ENCODE data around the gene HERPUD2. TPM values are rescaled to one million over a fixed set of nuclear protein-coding genes. Genes with fewer than 3 reads are reported as not detected.
"Not testable (repeated sequence)": the region's sequence is repeated elsewhere in the genome, so short reads cannot be mapped to it uniquely, and the experiment has no call there.

Gene HERPUD2
- total and polyA plus RNA-seq, 2 donors, result 11.9 to 20.7 TPM

DNA sequence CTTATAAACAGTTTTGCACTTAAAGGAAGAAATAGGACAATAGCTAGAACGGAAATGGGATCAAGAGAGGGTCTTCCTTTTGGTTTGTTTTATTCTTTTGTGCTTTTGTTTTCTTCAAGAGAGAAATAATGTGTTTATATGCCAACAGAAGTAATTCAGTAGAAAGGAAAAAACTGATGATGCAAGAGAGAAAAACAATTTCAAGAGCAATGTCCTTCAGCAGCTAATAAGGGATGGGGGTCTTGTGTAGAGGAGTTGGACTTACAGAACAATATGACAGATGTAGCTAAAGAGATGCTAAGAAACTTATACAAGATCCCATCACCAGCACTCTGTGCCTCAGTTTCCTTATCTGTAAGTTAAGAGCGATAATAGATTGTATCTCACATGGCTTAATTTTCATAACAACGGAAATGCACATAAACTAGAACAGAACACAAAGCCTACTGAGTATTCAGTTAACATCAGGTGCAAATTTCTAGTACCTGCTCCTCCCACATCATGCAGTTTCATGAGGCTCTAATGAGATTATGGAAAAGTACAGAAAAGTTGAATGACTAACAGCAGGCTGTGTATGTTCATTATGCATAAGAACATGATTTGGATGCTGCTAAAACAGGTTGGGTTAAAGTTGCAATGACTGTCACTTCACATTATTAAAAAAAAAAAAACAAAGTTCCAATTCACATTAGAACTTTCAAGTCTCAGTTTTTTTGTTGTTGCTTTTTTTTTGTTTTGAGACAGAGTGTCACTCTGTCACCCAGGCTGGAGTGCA lies 17.2 kb downstream of the HERPUD2 start:
- Histone ChIP-seq H3K36me3 (ENCODE audit: control insufficient read depth in 2 of 2, insufficient read depth in 2 of 2, low read length in 1 of 2) (no peaks in the 10 kb centered on the region), H3K4me3 (ENCODE audit: low read length in 2 of 2) (no peak overlapping the region), H3K27me3 (ENCODE audit: control insufficient read depth in 2 of 2, insufficient read depth in 1 of 2, low read length in 1 of 2) (no peaks in the 10 kb centered on the region), H3K27ac (ENCODE audit: low read depth in 1 of 2, low read length in 1 of 2) (no peak overlapping the region), H3K9me3 (ENCODE audit: control insufficient read depth in 2 of 2, insufficient read depth in 1 of 2, low read length in 1 of 2) (no peaks in the 10 kb centered on the region), H3K4me1 (ENCODE audit: control insufficient read depth in 2 of 2, insufficient read depth in 2 of 2, low read length in 2 of 2) (peaks cover 8 to 10% of the 10 kb centered on the region in 2 donors)
- DNase-seq (ENCODE audit: low read depth in 6 of 9, low spot score in 9 of 9), result no peak
- WGBS, result 96% methylated on average over 3 of the region's 3 CpGs

DNA sequence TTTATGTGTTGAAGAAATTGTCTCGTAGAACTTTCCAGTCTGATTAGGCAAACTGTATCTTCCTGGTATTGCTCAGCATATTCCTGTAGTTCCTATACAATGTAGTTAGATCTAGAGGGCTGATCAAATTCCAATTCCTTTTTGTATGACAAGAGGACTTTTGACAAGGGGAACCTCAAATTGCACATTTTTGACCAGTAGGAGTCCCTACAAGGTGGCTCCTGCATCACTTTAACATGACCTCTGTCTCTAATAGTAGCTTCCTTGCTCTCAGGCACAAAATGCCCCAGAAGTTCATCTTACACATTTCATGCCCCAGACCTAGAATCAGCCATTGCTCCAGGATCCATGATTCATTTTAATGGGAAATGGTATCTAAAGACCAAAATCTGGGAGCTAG lies 18.7 kb downstream of the HERPUD2 start:
- Histone ChIP-seq H3K4me3 (ENCODE audit: low read length in 2 of 2) (no peak overlapping the region), H3K9me3 (ENCODE audit: control insufficient read depth in 2 of 2, insufficient read depth in 1 of 2, low read length in 1 of 2) (no peaks in the 10 kb centered on the region), H3K4me1 (ENCODE audit: control insufficient read depth in 2 of 2, insufficient read depth in 2 of 2, low read length in 2 of 2) (peaks cover 8 to 10% of the 10 kb centered on the region in 2 donors), H3K27me3 (ENCODE audit: control insufficient read depth in 2 of 2, insufficient read depth in 1 of 2, low read length in 1 of 2) (no peaks in the 10 kb centered on the region), H3K27ac (ENCODE audit: low read depth in 1 of 2, low read length in 1 of 2) (no peak overlapping the region), H3K36me3 (ENCODE audit: control insufficient read depth in 2 of 2, insufficient read depth in 2 of 2, low read length in 1 of 2) (no peaks in the 10 kb centered on the region)
- 97% methylated on average over 1 of the region's 1 CpG for WGBS
- no peak for DNase-seq (ENCODE audit: low read depth in 6 of 9, low spot score in 9 of 9)

DNA sequence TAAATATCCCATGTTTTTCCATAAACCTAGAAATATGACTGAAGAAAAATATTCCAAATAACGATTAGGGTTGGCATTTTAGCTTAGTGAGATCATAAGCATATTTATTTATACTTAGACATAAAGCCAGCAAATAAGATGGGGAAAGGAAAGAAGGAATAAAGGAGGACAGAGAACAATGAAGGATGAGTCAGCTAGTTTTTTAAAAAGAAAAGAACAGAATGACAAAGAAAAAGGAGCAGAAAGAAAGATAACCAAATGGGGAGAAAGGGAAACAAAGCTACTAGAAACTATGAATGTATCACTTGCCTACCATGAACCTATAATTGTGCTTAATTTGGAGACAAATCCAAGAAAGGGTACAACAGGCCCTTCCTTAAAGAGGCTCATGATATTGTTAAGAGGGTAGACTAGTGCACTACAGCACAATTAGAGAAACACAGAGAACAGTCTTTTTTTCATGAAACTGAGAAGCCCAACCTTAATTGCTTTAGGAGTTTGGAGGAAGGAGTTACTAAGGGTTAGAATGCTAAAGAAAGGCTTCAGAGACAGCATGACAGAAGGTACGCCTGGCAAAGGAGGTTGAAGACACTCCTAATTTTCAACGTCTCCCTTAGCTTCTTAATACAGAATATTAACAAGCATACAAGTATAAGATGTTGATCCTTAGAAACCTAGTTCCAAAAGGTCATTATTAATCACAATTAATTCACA lies 23.9 kb downstream of the HERPUD2 start:
- no peaks in the 10 kb centered on the region for H3K27me3 ChIP-seq (ENCODE audit: control insufficient read depth in 2 of 2, insufficient read depth in 1 of 2, low read length in 1 of 2)
- WGBS, result 98% methylated on average over 3 of the region's 3 CpGs
- peaks cover 11 to 18% of the 10 kb centered on the region in 2 donors for H3K36me3 ChIP-seq (ENCODE audit: control insufficient read depth in 2 of 2, insufficient read depth in 2 of 2, low read length in 1 of 2)
- no peak overlapping the region for H3K4me3 ChIP-seq (ENCODE audit: low read length in 2 of 2)
- no peak for DNase-seq (ENCODE audit: low read depth in 6 of 9, low spot score in 9 of 9)
- H3K4me1 ChIP-seq (ENCODE audit: control insufficient read depth in 2 of 2, insufficient read depth in 2 of 2, low read length in 2 of 2), result no peaks in the 10 kb centered on the region
- no peak overlapping the region for H3K27ac ChIP-seq (ENCODE audit: low read depth in 1 of 2, low read length in 1 of 2)
- peaks cover 0 to 1% of the 10 kb centered on the region in 2 donors for H3K9me3 ChIP-seq (ENCODE audit: control insufficient read depth in 2 of 2, insufficient read depth in 1 of 2, low read length in 1 of 2)

DNA sequence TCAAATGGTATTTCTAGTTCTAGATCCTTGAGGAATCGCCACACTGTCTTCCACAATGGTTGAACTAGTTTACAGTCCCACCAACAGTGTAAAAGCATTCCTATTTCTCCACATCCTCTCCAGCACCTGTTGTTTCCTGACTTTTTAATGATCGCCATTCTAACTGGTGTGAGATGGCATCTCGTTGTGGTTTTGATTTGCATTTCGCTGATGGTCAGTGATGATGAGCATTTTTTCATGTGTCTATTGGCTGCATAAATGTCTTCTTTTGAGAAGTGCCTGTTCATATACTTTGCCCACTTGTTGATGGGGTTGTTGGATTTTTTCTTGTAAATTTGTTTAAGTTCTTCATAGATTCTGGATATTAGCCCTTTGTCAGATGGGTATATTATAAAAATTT lies 34.5 kb downstream of the HERPUD2 start:
- not testable (repeated sequence) for DNase-seq (ENCODE audit: low read depth in 6 of 9, low spot score in 9 of 9); H3K9me3 ChIP-seq (ENCODE audit: control insufficient read depth in 2 of 2, insufficient read depth in 1 of 2, low read length in 1 of 2); H3K4me1 ChIP-seq (ENCODE audit: control insufficient read depth in 2 of 2, insufficient read depth in 2 of 2, low read length in 2 of 2); H3K27me3 ChIP-seq (ENCODE audit: control insufficient read depth in 2 of 2, insufficient read depth in 1 of 2, low read length in 1 of 2); H3K4me3 ChIP-seq (ENCODE audit: low read length in 2 of 2); H3K27ac ChIP-seq (ENCODE audit: low read depth in 1 of 2, low read length in 1 of 2)
- WGBS, result 94% methylated on average over 4 of the region's 4 CpGs
- H3K36me3 ChIP-seq (ENCODE audit: control insufficient read depth in 2 of 2, insufficient read depth in 2 of 2, low read length in 1 of 2), result peaks cover 8 to 12% of the 10 kb centered on the region in 2 donors

DNA sequence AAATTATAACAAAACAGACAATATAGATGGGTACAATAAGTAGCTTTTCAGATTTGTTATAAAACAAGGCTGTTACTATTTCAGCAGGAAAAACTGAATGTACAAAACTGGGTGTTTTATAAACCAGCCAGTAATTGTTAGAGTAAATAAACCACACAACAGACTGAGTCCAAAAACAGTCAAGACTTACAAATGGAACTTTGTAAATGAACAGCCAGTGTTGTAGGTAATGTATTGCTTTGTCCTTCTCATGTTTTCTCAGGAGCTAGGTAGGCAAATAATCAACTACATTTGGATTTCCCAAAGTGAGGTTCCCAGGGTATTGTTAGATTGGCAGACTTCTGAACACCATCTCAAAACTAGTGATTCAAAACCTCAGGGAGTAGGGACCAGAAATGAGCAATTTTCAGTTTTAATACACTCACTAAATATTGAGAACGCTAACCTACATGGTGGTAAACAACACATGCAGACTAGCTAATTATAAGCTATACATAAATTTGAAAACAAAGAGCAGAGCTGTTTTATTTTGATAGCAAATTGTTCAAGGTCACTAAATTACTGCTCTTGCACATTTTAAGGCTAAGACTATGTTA lies 36.2 kb downstream of the HERPUD2 start:
- H3K36me3 ChIP-seq (ENCODE audit: control insufficient read depth in 2 of 2, insufficient read depth in 2 of 2, low read length in 1 of 2), result peaks cover 0 to 6% of the 10 kb centered on the region in 2 donors
- no peak overlapping the region for H3K27ac ChIP-seq (ENCODE audit: low read depth in 1 of 2, low read length in 1 of 2)
- WGBS, result 98% methylated on average over 1 of the region's 1 CpG
- H3K4me1 ChIP-seq (ENCODE audit: control insufficient read depth in 2 of 2, insufficient read depth in 2 of 2, low read length in 2 of 2), result no peaks in the 10 kb centered on the region
- no peak overlapping the region for H3K4me3 ChIP-seq (ENCODE audit: low read length in 2 of 2)
- no peaks in the 10 kb centered on the region for H3K9me3 ChIP-seq (ENCODE audit: control insufficient read depth in 2 of 2, insufficient read depth in 1 of 2, low read length in 1 of 2)
- DNase-seq (ENCODE audit: low read depth in 6 of 9, low spot score in 9 of 9), result no peak
- no peaks in the 10 kb centered on the region for H3K27me3 ChIP-seq (ENCODE audit: control insufficient read depth in 2 of 2, insufficient read depth in 1 of 2, low read length in 1 of 2)

DNA sequence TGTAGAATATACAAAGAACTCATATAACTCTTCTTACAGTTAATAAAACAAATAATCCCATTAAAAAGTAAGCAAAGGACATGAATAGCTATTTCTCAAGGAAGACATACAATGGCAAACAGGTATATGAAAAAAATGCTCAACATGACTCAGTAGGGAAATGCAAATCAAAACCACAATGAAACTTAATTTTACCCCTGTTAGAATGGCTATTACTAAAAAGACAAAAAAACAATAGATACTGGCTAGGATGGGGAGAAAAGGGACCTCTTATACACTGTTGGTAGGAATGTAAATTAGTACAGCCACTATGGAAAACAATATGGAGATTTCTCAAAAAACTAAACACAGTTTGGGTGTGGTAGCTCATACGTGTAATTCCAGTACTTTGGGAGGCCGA lies 37.8 kb downstream of the HERPUD2 start:
- peaks cover 0 to 6% of the 10 kb centered on the region in 2 donors for H3K9me3 ChIP-seq (ENCODE audit: control insufficient read depth in 2 of 2, insufficient read depth in 1 of 2, low read length in 1 of 2)
- peaks cover 1 to 11% of the 10 kb centered on the region in 2 donors for H3K36me3 ChIP-seq (ENCODE audit: control insufficient read depth in 2 of 2, insufficient read depth in 2 of 2, low read length in 1 of 2)
- DNase-seq (ENCODE audit: low read depth in 6 of 9, low spot score in 9 of 9), result no peak
- no peak overlapping the region for H3K27ac ChIP-seq (ENCODE audit: low read depth in 1 of 2, low read length in 1 of 2)
- WGBS, result 100% methylated on average over 2 of the region's 2 CpGs
- no peak overlapping the region for H3K4me3 ChIP-seq (ENCODE audit: low read length in 2 of 2)
- H3K4me1 ChIP-seq (ENCODE audit: control insufficient read depth in 2 of 2, insufficient read depth in 2 of 2, low read length in 2 of 2), result no peaks in the 10 kb centered on the region
- no peaks in the 10 kb centered on the region for H3K27me3 ChIP-seq (ENCODE audit: control insufficient read depth in 2 of 2, insufficient read depth in 1 of 2, low read length in 1 of 2)

DNA sequence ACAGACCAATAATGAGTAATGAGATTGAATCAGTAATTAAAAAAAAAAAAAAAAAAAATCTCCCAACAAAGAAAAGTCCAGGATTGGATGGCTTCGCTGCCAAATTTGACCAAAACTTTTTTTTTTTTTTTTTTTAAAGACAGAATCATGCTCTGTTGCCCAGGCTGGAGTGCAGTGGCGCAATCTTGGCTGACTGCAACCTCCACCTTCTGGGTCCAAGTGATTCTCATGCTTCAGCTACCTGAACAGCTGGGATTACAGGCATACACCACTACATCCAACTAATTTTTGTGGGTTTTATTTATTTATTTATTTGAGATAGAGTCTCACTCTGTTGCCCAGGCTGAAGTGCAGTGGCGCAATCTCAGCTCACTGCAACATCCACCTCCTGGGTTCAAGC lies 40.4 kb downstream of the HERPUD2 start:
- H3K9me3 ChIP-seq (ENCODE audit: control insufficient read depth in 2 of 2, insufficient read depth in 1 of 2, low read length in 1 of 2), result peaks cover 0 to 11% of the 10 kb centered on the region in 2 donors
- H3K36me3 ChIP-seq (ENCODE audit: control insufficient read depth in 2 of 2, insufficient read depth in 2 of 2, low read length in 1 of 2), result peaks cover 13 to 22% of the 10 kb centered on the region in 2 donors
- H3K4me3 ChIP-seq (ENCODE audit: low read length in 2 of 2); H3K27ac ChIP-seq (ENCODE audit: low read depth in 1 of 2, low read length in 1 of 2); H3K4me1 ChIP-seq (ENCODE audit: control insufficient read depth in 2 of 2, insufficient read depth in 2 of 2, low read length in 2 of 2); DNase-seq (ENCODE audit: low read depth in 6 of 9, low spot score in 9 of 9); H3K27me3 ChIP-seq (ENCODE audit: control insufficient read depth in 2 of 2, insufficient read depth in 1 of 2, low read length in 1 of 2): not testable (repeated sequence)
- WGBS, result 99% methylated on average over 3 of the region's 3 CpGs

DNA sequence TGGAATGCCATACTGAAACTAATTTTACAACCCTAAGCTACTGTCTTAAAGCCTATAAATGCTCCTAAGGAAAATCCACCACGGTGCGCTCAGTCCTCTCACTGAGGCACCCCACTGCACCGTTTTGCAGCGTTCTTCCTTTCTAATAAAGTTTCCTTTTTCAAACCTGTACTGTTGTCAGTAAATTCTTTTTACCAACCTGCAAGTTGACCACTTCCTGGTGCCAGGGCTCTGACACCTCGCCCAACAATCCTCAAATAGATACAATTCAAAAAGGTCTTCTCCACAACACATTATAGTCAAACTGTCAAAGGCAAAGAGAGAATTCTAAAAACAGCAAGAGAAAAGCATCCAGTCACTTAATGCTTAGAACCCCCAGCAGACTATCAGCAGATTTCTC lies 42.8 kb downstream of the HERPUD2 start:
- Histone ChIP-seq H3K9me3 (ENCODE audit: control insufficient read depth in 2 of 2, insufficient read depth in 1 of 2, low read length in 1 of 2) (peaks cover 0 to 11% of the 10 kb centered on the region in 2 donors), H3K4me3 (ENCODE audit: low read length in 2 of 2) (no peak overlapping the region), H3K27ac (ENCODE audit: low read depth in 1 of 2, low read length in 1 of 2) (no peak overlapping the region), H3K36me3 (ENCODE audit: control insufficient read depth in 2 of 2, insufficient read depth in 2 of 2, low read length in 1 of 2) (peaks cover 15 to 20% of the 10 kb centered on the region in 2 donors), H3K4me1 (ENCODE audit: control insufficient read depth in 2 of 2, insufficient read depth in 2 of 2, low read length in 2 of 2) (peaks cover 0 to 1% of the 10 kb centered on the region in 2 donors), H3K27me3 (ENCODE audit: control insufficient read depth in 2 of 2, insufficient read depth in 1 of 2, low read length in 1 of 2) (no peaks in the 10 kb centered on the region)
- DNase-seq (ENCODE audit: low read depth in 6 of 9, low spot score in 9 of 9), result no peak
- WGBS, result 92% methylated on average over 5 of the region's 5 CpGs

DNA sequence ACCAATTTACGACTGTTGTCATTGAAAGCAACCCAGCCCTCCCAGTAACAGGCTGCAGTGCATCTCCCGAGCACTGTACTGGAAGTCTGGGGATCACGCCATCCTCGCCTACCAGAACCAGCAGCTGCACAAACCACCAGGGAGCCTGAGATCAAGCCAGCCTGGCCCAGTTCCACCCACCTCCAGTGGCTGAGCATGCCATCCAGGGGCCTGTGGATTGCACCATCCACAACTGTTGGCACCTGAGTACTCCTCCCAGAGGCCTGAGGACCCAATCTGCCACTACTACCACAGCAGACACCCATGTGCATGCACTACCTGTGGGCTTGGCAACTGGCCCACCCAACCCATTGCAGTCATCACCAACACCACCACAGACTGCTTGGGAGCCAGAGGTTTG lies 44.2 kb downstream of the HERPUD2 start:
- H3K27me3 ChIP-seq (ENCODE audit: control insufficient read depth in 2 of 2, insufficient read depth in 1 of 2, low read length in 1 of 2), result no peaks in the 10 kb centered on the region
- no peak for DNase-seq (ENCODE audit: low read depth in 6 of 9, low spot score in 9 of 9)
- no peak overlapping the region for H3K27ac ChIP-seq (ENCODE audit: low read depth in 1 of 2, low read length in 1 of 2)
- no peak overlapping the region for H3K4me3 ChIP-seq (ENCODE audit: low read length in 2 of 2)
- over 99% methylated on average over 4 of the region's 4 CpGs for WGBS
- peaks cover 0 to 3% of the 10 kb centered on the region in 2 donors for H3K4me1 ChIP-seq (ENCODE audit: control insufficient read depth in 2 of 2, insufficient read depth in 2 of 2, low read length in 2 of 2)
- peaks cover 0 to 11% of the 10 kb centered on the region in 2 donors for H3K9me3 ChIP-seq (ENCODE audit: control insufficient read depth in 2 of 2, insufficient read depth in 1 of 2, low read length in 1 of 2)
- peaks cover 15 to 20% of the 10 kb centered on the region in 2 donors for H3K36me3 ChIP-seq (ENCODE audit: control insufficient read depth in 2 of 2, insufficient read depth in 2 of 2, low read length in 1 of 2)

Measured in thymus (tissue), 11 donors.